GM18951 (cell line): Measurements from ENCODE around the gene ZNF17.

ENCODE experiments used
- POLR2A ChIP-seq: IDR thresholded peaks from 4 replicates; pipeline ENCODE4 v1.6.1; 2011; ENCODE audit warnings: mild to moderate bottlenecking; ENCODE audit not compliant: insufficient read length, insufficient read depth; ENCODE audit errors: extremely low read depth
- in situ Hi-C: fragments of 300-500 bp; cut with MboI; formaldehyde crosslinking; loops from one replicate; pipeline ENCODE4 v1.12.0; 2022; ENCODE audit warnings: low sequenced_read_pairs, mixed read lengths, inconsistent platforms; ENCODE audit not compliant: unreplicated experiment

Gene ZNF17

GRCh38 chr19:57441979-57442752, 31.2 kb downstream of the ZNF17 start:
- no peak for TF ChIP-seq POLR2A
- in situ Hi-C loops = no loop called here

- in situ Hi-C loops = no loop called here
- TF ChIP-seq POLR2A = no peak
These were observed 32.2 kb downstream of the ZNF17 start for GRCh38 chr19:57443121-57443696.

- in situ Hi-C loops = no loop called here
- no peak for TF ChIP-seq POLR2A
These were observed 41.3 kb downstream of the ZNF17 start for GRCh38 chr19:57452307-57452706.

- in situ Hi-C loops = no loop called here
- no peak for TF ChIP-seq POLR2A
These were observed 54.9 kb downstream of the ZNF17 start for GRCh38 chr19:57465680-57466381.

- TF ChIP-seq POLR2A = no peak
- in situ Hi-C loops = no loop called here
These were observed 55.5 kb downstream of the ZNF17 start for GRCh38 chr19:57466489-57466888.
